ENCODE data around the gene LCP2.

The LCP2 gene

DNA sequence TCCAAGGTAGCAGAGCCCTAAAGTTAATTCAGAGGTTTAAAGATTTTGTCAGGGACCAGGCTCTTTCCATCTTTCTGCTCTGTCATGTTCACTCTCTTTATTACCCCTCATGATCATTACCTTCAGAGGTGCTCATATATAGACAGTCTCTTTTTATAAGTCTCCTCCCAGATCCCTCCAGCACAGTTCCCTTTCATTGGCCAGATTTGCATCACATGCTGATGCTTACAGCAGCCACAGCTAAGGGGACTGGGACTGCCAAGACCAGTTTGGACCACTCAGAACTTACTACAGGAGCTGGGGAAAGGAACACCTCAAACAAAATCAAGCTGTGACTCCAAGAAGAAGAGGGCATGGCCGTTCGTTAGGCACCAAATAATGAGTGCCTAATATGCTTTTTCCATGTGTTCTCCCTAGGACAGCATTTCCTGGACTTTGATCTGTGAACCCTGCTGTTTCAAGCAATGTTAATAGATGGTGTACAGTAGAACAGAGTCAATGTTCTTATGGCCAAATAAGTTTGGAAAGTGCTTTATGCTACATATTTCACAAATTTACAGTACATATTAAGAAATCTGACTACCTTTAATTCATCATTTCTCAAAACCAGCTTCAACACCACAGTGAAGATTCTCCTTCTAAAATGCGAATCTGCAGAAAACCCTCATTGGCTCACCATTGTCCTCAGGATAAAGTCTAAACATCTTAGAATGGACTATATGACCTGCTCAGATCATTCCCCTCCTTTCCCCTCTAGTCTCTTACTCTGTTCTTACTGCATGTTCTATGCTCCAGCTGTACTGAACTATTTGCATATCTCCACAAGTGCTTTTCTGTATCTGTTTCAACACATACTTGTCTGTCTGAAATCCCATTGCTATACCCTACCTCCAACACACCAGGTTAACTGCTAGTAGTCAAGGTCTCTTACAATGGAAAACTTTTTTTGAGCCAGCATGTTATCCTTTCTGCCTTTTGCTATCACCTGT is 61.4 kb downstream of the LCP2 start:
- Mint-ChIP-seq H3K36me3 (ENCODE audit: insufficient read depth) (no peaks in the 10 kb centered on the region), H3K9me3 (no peaks in the 10 kb centered on the region), H3K4me3 (no peak overlapping the region), H3K4me1 (ENCODE audit: low read depth in 2 of 2) (peaks cover 0 to 2% of the 10 kb centered on the region in 2 donors), H3K27me3 (no peaks in the 10 kb centered on the region), H3K27ac (peak overlapping the region in 1 of 2 donors; percentile 90)
- ATAC-seq (replicated peaks) (no peak), DNase-seq (no peak)

- H3K9me3 Mint-ChIP-seq = no peaks in the 10 kb centered on the region
- no peak overlapping the region for H3K27ac Mint-ChIP-seq
- H3K27me3 Mint-ChIP-seq = no peaks in the 10 kb centered on the region
- H3K36me3 Mint-ChIP-seq (ENCODE audit: insufficient read depth) = no peaks in the 10 kb centered on the region
- peaks cover 0 to 2% of the 10 kb centered on the region in 2 donors for H3K4me1 Mint-ChIP-seq (ENCODE audit: low read depth in 2 of 2)
- no peak overlapping the region for H3K4me3 Mint-ChIP-seq
- ATAC-seq (replicated peaks) (no peak), DNase-seq (no peak)
These were observed 64.2 kb downstream of the LCP2 start for GRCh38 chr5:170233358-170233892.

DNA sequence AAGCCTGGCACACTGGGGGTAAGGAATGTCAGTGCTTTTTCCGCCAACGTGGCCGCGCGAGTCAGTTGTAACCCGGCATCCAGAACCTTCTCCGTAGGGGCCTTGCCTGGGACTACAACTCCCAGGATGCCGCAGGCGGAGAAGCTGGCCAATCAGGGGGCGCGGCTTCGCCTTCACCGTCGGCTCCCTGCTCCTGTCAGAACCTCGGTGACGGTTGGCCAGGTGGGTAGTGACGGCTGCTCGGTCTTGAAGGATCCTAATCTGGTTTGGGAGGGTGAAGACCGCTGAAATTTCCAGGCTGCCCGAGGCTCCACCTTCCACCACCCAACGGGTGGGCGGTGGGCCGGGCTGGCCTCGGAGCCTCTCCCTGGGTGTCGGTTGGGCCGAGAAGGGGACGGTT is 64.8 kb downstream of the LCP2 start, which contains the start of gene C5orf58:
Gene C5orf58, plus strand, starts transcription at position 200 of the 400 bp plus-strand sequence. CDS start 1,992 bp downstream, outside the sequence.
- H3K36me3 Mint-ChIP-seq (ENCODE audit: insufficient read depth) = no peaks in the 10 kb centered on the region
- H3K4me1 Mint-ChIP-seq (ENCODE audit: low read depth in 2 of 2) = peaks cover 0 to 2% of the 10 kb centered on the region in 2 donors
- H3K27ac Mint-ChIP-seq = no peak within 1 kb of the TSS
- no peaks in the 10 kb centered on the region for H3K27me3 Mint-ChIP-seq
- no peaks in the 10 kb centered on the region for H3K9me3 Mint-ChIP-seq
- H3K4me3 Mint-ChIP-seq = no peak within 1 kb of the TSS
- ATAC-seq (replicated peaks) (no peak), DNase-seq (no peak)

GRCh38 chr5:170228762-170229435 is 68.7 kb downstream of the LCP2 start:
- no peaks in the 10 kb centered on the region for H3K9me3 Mint-ChIP-seq
- H3K27ac Mint-ChIP-seq = no peak overlapping the region
- DNase-seq = no peak
- H3K36me3 Mint-ChIP-seq (ENCODE audit: insufficient read depth) = no peaks in the 10 kb centered on the region
- H3K27me3 Mint-ChIP-seq = no peaks in the 10 kb centered on the region
- no peak overlapping the region for H3K4me3 Mint-ChIP-seq
- peaks cover 4% of the 10 kb centered on the region in 2 donors for H3K4me1 Mint-ChIP-seq (ENCODE audit: low read depth in 2 of 2)
- no peak for ATAC-seq (replicated peaks)

DNA sequence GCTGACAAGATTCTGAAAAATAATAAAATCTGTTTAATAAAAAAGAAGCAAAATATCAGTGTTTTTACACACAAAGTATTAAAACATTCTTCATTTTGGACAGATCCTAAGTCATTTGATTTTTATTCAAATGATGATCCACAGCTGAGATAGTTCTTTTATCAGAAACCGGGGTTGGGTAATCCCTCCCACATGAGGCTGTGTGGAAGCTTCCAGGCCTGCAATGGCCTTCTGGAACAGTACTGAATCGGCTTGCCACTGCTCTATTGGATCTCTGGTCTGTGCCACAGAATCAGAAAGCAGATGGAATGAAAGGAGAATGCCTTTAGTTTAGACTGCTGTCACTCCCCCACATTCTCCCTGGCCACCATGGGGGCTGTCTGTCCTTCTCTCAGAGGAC is 70.9 kb downstream of the LCP2 start:
- Mint-ChIP-seq H3K9me3 (no peaks in the 10 kb centered on the region), H3K4me3 (no peak overlapping the region), H3K27ac (no peak overlapping the region), H3K4me1 (ENCODE audit: low read depth in 2 of 2) (peaks cover 4% of the 10 kb centered on the region in 2 donors), H3K36me3 (ENCODE audit: insufficient read depth) (no peaks in the 10 kb centered on the region), H3K27me3 (no peaks in the 10 kb centered on the region)
- DNase-seq (no peak), ATAC-seq (replicated peaks) (no peak)

DNA sequence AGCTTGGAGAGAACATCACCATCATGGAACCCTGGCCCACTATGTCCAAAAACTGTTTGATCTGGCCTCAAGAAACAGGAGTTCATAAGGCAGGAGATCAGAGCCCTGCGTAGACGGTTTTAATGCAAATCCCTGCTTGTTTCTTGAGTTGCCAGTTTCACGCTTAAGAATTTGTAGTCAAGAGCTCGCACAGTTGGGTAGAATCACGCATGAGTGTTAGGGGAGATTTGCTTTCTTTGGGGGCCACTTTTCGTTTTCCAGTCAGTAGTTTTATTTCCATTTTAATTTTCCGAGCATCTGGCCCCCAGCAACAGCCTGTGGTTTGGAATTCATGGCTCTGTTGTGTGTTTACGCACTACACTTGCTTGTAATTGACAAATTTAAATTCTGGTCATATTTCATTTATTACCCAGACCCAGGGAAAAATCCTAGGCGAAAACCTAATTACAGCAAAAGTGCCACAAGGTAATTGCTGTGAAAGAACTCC is 71.4 kb downstream of the LCP2 start:
- no peaks in the 10 kb centered on the region for H3K27me3 Mint-ChIP-seq
- H3K9me3 Mint-ChIP-seq = no peaks in the 10 kb centered on the region
- no peaks in the 10 kb centered on the region for H3K36me3 Mint-ChIP-seq (ENCODE audit: insufficient read depth)
- ATAC-seq (replicated peaks) = no peak
- peak overlapping the region in 1 of 2 donors; percentile 8 for H3K27ac Mint-ChIP-seq
- peaks cover 4% of the 10 kb centered on the region in 2 donors for H3K4me1 Mint-ChIP-seq (ENCODE audit: low read depth in 2 of 2)
- no peak for DNase-seq
- no peak overlapping the region for H3K4me3 Mint-ChIP-seq

DNA sequence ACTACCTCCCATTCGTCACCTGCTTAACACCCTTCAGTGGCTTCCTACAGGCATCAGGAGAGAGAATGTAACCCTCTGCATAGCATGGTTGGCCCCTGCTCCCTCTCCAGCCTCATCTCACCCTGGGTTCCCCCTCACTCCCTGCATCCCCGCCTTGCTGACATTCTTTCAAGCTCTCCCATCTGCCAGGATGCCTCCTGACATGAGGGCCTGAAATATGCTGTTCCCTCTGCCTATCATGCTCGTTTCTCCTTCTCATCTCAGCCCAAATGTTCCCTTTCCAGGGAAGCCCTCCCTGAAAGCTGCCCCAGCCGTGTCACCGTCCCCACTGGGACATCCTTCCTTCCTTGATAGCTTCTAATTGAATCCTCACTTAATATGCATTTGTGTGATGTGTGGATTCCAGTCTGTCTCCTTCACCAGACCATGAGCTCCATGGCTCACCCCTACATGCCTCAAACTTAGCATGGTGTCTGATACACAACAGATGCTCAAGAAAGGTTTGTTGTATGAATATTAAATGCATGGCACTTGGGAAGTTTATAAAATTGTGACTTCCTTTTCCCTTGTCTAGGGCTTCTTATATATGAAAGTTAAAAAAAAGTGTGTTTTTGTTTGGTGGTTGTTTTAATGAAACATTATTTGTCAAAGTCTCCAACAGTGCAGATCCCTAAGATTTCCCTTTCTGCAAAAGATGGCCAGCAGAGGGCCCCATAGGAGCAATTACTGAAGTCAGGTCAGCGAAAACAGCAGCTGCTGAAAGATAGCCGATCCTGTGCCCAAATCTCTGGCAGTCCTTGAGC is 72.0 kb downstream of the LCP2 start:
- H3K36me3 Mint-ChIP-seq (ENCODE audit: insufficient read depth) = no peaks in the 10 kb centered on the region
- peaks cover 4% of the 10 kb centered on the region in 2 donors for H3K4me1 Mint-ChIP-seq (ENCODE audit: low read depth in 2 of 2)
- DNase-seq = peak; percentile 71 to 75 (median 73)
- H3K27ac Mint-ChIP-seq = peak overlapping the region in 1 of 2 donors; percentile 8
- peak; percentile 73 for ATAC-seq (replicated peaks)
- H3K4me3 Mint-ChIP-seq = no peak overlapping the region
- no peaks in the 10 kb centered on the region for H3K9me3 Mint-ChIP-seq
- no peaks in the 10 kb centered on the region for H3K27me3 Mint-ChIP-seq

DNA sequence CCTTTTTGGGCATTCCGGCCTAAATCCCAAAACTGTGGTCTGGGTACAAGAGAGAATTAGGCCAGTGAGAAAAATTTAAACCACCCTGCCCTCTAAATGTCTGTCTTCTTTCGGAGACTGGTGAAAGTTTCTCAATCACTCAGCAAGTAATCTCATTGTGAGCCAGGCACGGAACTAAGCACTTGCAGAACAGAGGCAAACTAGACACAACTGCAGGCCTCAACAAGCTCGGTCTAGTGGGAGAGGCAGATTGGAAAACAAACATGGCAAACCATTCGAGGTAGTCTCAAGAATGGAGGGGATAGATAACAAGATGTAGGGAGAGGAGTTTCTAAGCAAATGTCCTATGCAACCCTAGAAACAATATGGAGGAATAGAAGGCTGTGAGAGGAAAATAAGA is 73.7 kb downstream of the LCP2 start:
- Mint-ChIP-seq H3K27me3 (no peaks in the 10 kb centered on the region), H3K4me1 (ENCODE audit: low read depth in 2 of 2) (peaks cover 4% of the 10 kb centered on the region in 2 donors), H3K9me3 (no peaks in the 10 kb centered on the region), H3K4me3 (no peak overlapping the region), H3K27ac (no peak overlapping the region), H3K36me3 (ENCODE audit: insufficient read depth) (no peaks in the 10 kb centered on the region)
- ATAC-seq (replicated peaks) (no peak), DNase-seq (no peak)

GRCh38 chr5:170223360-170223759 is 74.2 kb downstream of the LCP2 start:
- H3K36me3 Mint-ChIP-seq (ENCODE audit: insufficient read depth) = no peaks in the 10 kb centered on the region
- H3K4me1 Mint-ChIP-seq (ENCODE audit: low read depth in 2 of 2) = peaks cover 4% of the 10 kb centered on the region in 2 donors
- DNase-seq = no peak
- no peak for ATAC-seq (replicated peaks)
- no peak overlapping the region for H3K4me3 Mint-ChIP-seq
- no peaks in the 10 kb centered on the region for H3K9me3 Mint-ChIP-seq
- no peaks in the 10 kb centered on the region for H3K27me3 Mint-ChIP-seq
- no peak overlapping the region for H3K27ac Mint-ChIP-seq

DNA sequence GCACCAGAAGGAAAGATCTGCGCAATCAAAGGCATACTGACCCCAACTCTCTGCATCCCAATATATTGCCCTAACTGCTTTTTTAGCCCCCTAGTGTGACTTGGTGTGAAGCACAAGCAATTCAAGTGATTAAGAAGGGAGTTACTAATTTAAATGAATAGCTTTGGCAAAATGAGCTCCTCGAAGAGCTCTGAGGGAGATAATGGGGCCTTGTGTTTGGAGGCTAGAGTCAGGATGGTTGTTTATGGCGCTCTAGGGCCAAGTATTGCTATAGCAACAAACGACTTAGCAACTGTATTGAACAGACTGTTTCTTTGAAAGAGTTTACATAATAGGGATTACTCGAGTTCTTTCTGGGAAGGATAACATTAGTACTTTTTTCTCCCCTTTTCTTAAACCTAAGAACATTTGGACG is 76.2 kb downstream of the LCP2 start:
- Mint-ChIP-seq H3K9me3 (no peaks in the 10 kb centered on the region), H3K36me3 (ENCODE audit: insufficient read depth) (no peaks in the 10 kb centered on the region), H3K4me1 (ENCODE audit: low read depth in 2 of 2) (peaks cover 4% of the 10 kb centered on the region in 2 donors), H3K27ac (no peak overlapping the region), H3K4me3 (no peak overlapping the region), H3K27me3 (no peaks in the 10 kb centered on the region)
- ATAC-seq (replicated peaks) (no peak), DNase-seq (no peak)

- no peaks in the 10 kb centered on the region for H3K9me3 Mint-ChIP-seq
- no peak for ATAC-seq (replicated peaks)
- H3K27me3 Mint-ChIP-seq = peaks cover 0 to 7% of the 10 kb centered on the region in 2 donors
- no peak overlapping the region for H3K27ac Mint-ChIP-seq
- no peak for DNase-seq
- H3K36me3 Mint-ChIP-seq (ENCODE audit: insufficient read depth) = no peaks in the 10 kb centered on the region
- no peak overlapping the region for H3K4me3 Mint-ChIP-seq
- H3K4me1 Mint-ChIP-seq (ENCODE audit: low read depth in 2 of 2) = no peaks in the 10 kb centered on the region
These were observed 77.4 kb downstream of the LCP2 start for GRCh38 chr5:170220191-170220590.

- no peak for DNase-seq
- no peak for ATAC-seq (replicated peaks)
- Mint-ChIP-seq H3K27me3 (peaks cover 0 to 7% of the 10 kb centered on the region in 2 donors), H3K36me3 (ENCODE audit: insufficient read depth) (no peaks in the 10 kb centered on the region), H3K27ac (no peak overlapping the region), H3K4me1 (ENCODE audit: low read depth in 2 of 2) (no peaks in the 10 kb centered on the region), H3K9me3 (no peaks in the 10 kb centered on the region), H3K4me3 (no peak overlapping the region)
These were observed 78.0 kb downstream of the LCP2 start for GRCh38 chr5:170219615-170220014.

- Mint-ChIP-seq H3K36me3 (ENCODE audit: insufficient read depth) (no peaks in the 10 kb centered on the region), H3K4me3 (no peak overlapping the region), H3K27ac (no peak overlapping the region), H3K9me3 (no peaks in the 10 kb centered on the region), H3K4me1 (ENCODE audit: low read depth in 2 of 2) (no peaks in the 10 kb centered on the region), H3K27me3 (peaks cover 0 to 7% of the 10 kb centered on the region in 2 donors)
- DNase-seq (no peak), ATAC-seq (replicated peaks) (no peak)
These were observed 78.9 kb downstream of the LCP2 start for GRCh38 chr5:170218726-170219125.

Data from effector memory CD8-positive, alpha-beta T cell (primary cell).